ENCODE measurements around the gene LRRC3B.
"Not testable (repeated sequence)": the region's sequence is repeated elsewhere in the genome, so short reads cannot be mapped to it uniquely, and the experiment has no call there.

LRRC3B gene

DNA sequence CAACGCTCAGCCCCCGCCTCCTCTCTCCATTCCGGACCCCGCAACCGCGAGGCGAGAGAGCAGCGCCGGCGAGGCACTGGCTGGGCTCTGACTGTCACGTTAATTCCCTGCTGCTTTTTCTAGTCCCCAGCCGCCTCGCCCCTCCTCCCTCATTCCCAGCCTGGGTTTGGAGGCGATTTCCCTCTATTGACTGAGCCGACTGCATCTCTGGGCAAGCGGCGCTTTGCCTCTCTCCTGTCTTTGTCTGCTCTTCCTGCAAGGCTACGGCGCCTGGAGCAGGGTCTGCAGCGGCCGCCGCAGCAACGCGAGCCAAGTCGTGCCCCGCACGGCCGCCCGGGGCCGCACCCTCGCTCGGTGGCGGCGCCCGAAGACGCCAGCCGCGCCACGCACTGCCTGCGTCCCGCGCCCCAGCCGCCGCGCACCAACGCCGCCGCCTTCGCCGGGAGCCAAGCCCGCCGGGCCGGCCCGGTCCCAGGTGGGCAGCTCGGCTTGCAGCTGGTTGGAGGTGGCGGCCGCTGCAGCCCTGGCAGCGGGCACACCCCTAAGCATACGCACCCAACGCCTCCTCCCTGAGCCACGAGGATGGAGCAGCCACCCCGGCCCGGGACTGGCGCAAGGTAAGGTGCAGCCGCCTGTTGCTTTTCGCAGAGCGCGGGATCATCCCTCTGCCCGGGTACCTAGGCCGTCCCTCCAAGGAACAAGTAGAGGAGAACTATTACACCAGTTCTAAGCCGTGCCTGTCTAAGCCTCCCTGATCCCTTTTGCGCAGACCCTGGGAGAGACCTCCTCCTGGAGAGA, at the start of gene LRRC3B:
Gene LRRC3B, plus strand, starts transcription at position 152 of the 798 bp plus-strand sequence. CDS start 86,901 bp downstream, outside the sequence.
- DNase-seq: no peak

DNA sequence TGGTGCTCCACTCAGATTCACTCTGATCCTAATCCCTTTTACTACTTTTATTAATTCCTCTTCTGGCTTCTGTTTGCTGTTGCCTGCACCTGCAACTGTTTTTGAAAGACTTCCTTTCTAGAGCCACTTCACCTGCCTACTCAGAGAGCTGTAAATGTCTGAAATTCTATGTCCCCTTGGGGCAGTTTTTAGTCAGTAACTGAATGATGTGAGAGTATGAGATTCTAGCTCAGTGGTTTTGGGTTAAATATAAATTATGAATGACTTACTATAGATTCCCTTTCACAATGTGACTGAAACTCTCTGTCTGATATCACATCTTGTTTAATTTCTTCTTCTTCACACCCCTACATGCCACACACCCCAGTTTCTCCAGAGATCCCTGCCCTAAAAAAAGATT, 47.8 kb upstream of the LRRC3B start:
- no peak for DNase-seq

- DNase-seq: no peak
Measured at GRCh38 chr3:26579116-26579515, 43.5 kb upstream of the LRRC3B start.

DNA sequence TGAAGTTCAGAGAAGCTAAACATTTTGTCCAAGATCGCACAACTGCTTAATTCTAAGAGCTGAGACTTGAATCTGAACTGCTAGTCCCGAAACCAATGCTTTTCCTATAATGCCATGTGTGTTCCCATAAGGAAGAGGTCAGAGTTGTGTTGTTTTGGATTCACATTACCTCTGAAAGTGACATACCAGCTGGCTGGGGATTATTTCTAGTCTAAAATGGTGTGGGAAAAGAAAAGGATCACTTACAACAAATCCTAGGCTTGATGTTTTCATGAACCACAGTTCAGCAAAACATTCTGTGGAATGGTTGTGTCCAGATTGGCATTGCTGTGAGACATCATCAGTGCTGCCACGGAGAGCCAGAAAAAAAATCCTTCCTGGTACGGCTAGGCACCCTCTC, 35.0 kb upstream of the LRRC3B start:
- no peak for DNase-seq

- no peak for DNase-seq
Measured at GRCh38 chr3:26588931-26589330, 33.6 kb upstream of the LRRC3B start.

GRCh38 chr3:26589678-26590077, 32.9 kb upstream of the LRRC3B start:
- DNase-seq: no peak

GRCh38 chr3:26590919-26591484, 31.6 kb upstream of the LRRC3B start:
- no peak for DNase-seq

- no peak for DNase-seq
Measured at GRCh38 chr3:26591926-26592325, 30.6 kb upstream of the LRRC3B start.

DNA sequence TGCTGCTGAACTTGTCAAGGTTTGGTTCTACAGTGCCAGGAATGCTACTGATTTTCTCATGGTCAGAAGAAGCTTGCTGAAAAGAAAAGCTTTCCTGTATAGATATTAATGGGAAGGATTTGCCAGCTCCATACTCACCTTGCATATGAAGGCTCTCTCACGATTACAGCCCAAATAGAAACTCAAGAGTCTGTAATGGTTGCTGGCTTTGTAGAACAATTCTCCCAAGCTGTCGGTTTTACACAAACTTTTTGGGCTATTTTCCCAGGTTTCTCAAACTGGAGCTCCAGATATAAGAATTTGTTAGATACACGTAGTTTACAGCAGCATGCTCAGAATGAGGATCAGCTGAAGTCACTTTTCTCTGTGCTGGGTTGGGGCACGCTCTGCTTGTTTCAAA, 30.1 kb upstream of the LRRC3B start:
- DNase-seq: no peak

DNA sequence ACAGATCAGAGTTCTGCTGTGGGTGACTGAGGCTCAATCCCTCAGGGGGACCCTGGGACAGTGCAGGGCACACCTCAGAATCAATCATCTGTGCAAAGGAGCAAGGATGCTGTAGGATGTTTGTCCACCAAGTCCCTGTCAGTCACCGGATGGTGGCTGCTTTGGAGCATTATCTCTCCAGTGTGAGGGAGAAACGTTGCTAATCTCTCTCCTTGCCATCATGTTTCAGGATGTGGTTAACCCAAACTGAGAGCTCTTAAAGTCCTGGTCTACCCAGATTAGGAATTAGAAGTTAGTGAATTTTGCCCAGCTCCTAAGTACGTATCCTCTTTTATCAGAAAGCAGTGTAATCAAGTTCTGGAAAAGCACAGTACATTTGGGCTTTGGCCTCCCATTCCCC, 26.2 kb upstream of the LRRC3B start:
- DNase-seq: no peak

- not testable (repeated sequence) for DNase-seq
Measured at GRCh38 chr3:26603311-26603710, 19.3 kb upstream of the LRRC3B start.

- DNase-seq: not testable (repeated sequence)
Measured at GRCh38 chr3:26603771-26604170, 18.8 kb upstream of the LRRC3B start.

GRCh38 chr3:26614006-26614685, 8.4 kb upstream of the LRRC3B start:
- no peak for DNase-seq

GRCh38 chr3:26621176-26621575, 1.4 kb upstream of the LRRC3B start:
- DNase-seq: no peak

GRCh38 chr3:26621906-26622620, 509 bp upstream of the LRRC3B start:
- DNase-seq: no peak

- DNase-seq: no peak
Measured at GRCh38 chr3:26623419-26624208, 1.0 kb downstream of the LRRC3B start.

DNA sequence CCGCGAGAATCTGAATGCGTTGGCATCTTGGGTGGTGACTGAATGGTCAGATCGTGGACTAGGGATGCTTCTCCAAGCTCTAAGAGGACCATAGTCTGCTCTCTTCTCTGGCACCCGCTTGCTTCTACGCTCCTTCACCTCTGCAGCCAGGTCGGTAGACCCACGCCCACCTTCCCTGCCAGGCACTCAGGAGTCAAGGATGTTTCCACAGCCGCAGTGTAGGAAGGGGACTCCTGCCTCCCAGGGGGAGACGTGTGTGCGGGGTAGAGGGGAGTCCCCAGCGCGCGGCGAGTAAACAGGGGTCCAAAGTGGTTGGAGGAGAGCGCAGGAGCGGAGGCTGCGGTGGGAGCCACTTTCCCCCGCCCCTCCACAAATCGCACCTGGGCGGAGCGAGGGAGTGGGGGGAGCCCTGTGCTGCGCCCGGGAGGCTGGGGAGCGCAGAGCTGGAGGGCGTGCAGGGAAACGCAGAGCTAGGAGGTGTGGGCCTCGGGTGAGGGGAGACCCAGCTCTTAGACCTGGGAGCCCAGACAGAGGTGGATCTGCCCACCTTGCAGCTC, 1.7 kb downstream of the LRRC3B start:
- DNase-seq: no peak

GRCh38 chr3:26625187-26625586, 2.6 kb downstream of the LRRC3B start:
- DNase-seq: no peak

GRCh38 chr3:26627080-26627479, 4.5 kb downstream of the LRRC3B start:
- DNase-seq: no peak

- DNase-seq: no peak
Measured at GRCh38 chr3:26628915-26629314, 6.3 kb downstream of the LRRC3B start.

DNA sequence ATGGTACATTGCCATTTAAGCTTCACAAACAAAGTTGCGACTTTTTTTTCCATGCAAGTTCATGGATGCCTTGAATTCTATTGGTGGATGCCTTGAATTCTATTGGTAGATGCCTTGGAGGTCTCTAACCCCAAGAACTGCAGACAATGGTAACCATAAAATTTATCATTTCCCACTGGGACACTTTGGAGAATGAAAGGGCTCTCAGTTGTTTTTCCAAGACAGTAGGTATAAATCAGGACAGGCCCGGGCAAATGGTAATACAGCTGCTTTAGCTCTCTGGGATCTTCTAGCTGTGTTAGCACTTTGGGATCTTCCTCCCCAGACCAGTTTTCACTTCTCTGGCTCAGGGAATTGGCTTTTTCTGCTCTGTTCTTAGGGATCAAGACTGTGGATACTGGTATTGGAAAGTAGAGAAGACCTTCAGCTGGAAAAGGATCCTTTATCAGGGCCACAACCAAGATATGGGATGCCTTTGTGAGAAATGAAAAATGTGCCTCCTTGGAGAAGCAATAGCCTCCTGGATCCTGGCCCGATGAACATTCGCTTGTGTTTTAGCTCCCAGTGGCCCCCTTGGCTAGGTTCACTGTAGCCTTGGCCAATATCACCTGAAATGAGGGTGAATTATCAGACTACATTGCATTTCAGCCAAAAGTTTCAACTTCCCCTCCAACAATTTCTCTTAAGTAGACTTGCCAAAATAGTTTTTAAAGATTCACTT, 8.3 kb downstream of the LRRC3B start:
- no peak for DNase-seq

DNA sequence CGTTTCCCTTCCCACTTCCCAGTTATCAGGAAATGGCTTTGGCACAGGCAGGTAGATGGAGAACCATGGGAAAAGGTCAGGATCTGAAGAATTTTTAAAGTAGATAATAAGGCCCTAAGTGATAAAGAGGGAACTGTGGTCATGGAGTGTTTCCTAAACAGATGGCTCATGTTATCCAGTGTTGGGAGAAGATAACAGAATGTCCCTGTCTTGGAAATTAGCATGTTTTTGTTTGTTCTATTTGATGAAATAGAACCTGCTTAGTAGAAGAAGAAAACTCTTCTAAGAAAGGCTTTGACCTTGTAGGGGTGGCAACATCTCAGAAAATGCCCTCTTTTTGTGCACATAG, 8.8 kb downstream of the LRRC3B start:
- DNase-seq: no peak

Data from activated effector memory CD4-positive, alpha-beta T cell treated with Interleukin-2 at 50 U/mL for 16 hours (primary cell).